WTC11 (cell line): ENCODE results near the gene NPC2.

ENCODE experiments used
- CTCF ChIP-seq: fragments of 200-600 bp; IDR thresholded peaks from 2 replicates; pipeline ENCODE4 v1.8.0; 2022; ENCODE audit warnings: antibody characterized with exemption
- FOXK1 ChIP-seq: sonication (generic); formaldehyde crosslinking; IDR thresholded peaks from 2 replicates; pipeline ENCODE4 v1.8.0; 2022; ENCODE audit warnings: mild to moderate bottlenecking, moderate library complexity, missing genetic modification reagents
- GABPB1 ChIP-seq: sonication (generic); formaldehyde crosslinking; IDR thresholded peaks from 2 replicates; pipeline ENCODE4 v1.8.1; 2023; ENCODE audit warnings: mild to moderate bottlenecking, missing genetic modification reagents
- IRF2 ChIP-seq: sonication (generic); formaldehyde crosslinking; IDR thresholded peaks from 2 replicates; pipeline ENCODE4 v1.8.0; 2022; ENCODE audit warnings: low read depth, missing genetic modification reagents, borderline replicate concordance
- SP1 ChIP-seq: sonication (generic); formaldehyde crosslinking; conservative IDR thresholded peaks from 2 replicates; pipeline ENCODE4 v1.8.1; 2022; ENCODE audit warnings: missing genetic modification reagents
- USF2 ChIP-seq: sonication (generic); formaldehyde crosslinking; IDR thresholded peaks from 2 replicates; pipeline ENCODE4 v1.8.1; 2023; ENCODE audit warnings: mild to moderate bottlenecking, missing genetic modification reagents, moderate library complexity
- ZNF281 ChIP-seq: sonication (generic); formaldehyde crosslinking; IDR thresholded peaks from 2 replicates; pipeline ENCODE4 v1.8.0; 2023; ENCODE audit warnings: mild to moderate bottlenecking, missing genetic modification reagents

- TF ChIP-seq GABPB1 (CRISPR knock-in tag) (no peak), CTCF (no peak), ZNF281 (CRISPR knock-in tag) (no peak), FOXK1 (no peak), USF2 (no peak), IRF2 (no peak), SP1 (no peak)
These were observed 13.1 kb downstream of the NPC2 start for GRCh38 chr14:74480046-74480445.
